Central memory CD4-positive, alpha-beta T cell (primary cell): ENCODE measurements around the gene TRIM67.

ENCODE experiments used
- DNase-seq: peaks from one replicate; pipeline ENCODE4 v3.0.0; 2022

TRIM67 gene

GRCh38 chr1:231159202-231159962 lies 2.5 kb upstream of the TRIM67 start:
- no peak for DNase-seq

- DNase-seq: no peak
Measured at GRCh38 chr1:231159963-231160761, 1.7 kb upstream of the TRIM67 start.

- no peak for DNase-seq
Measured at GRCh38 chr1:231160895-231161666, 777 bp upstream of the TRIM67 start.

- no peak for DNase-seq
Measured at GRCh38 chr1:231162297-231162969, 575 bp downstream of the TRIM67 start.

GRCh38 chr1:231162970-231163829 lies 1.3 kb downstream of the TRIM67 start:
- DNase-seq: no peak

- no peak for DNase-seq
Measured at GRCh38 chr1:231163830-231164427, 2.1 kb downstream of the TRIM67 start.

GRCh38 chr1:231165371-231165770 lies 3.5 kb downstream of the TRIM67 start:
- no peak for DNase-seq

- no peak for DNase-seq
Measured at GRCh38 chr1:231166398-231166797, 4.5 kb downstream of the TRIM67 start.

GRCh38 chr1:231170875-231171274 lies 9.0 kb downstream of the TRIM67 start:
- DNase-seq: no peak

GRCh38 chr1:231171623-231172197 lies 9.9 kb downstream of the TRIM67 start:
- no peak for DNase-seq

GRCh38 chr1:231172411-231172810 lies 10.6 kb downstream of the TRIM67 start:
- no peak for DNase-seq

- no peak for DNase-seq
Measured at GRCh38 chr1:231176421-231176820, 14.6 kb downstream of the TRIM67 start.

GRCh38 chr1:231177226-231177625 lies 15.4 kb downstream of the TRIM67 start:
- DNase-seq: no peak

GRCh38 chr1:231177936-231178335 lies 16.1 kb downstream of the TRIM67 start:
- no peak for DNase-seq

- no peak for DNase-seq
Measured at GRCh38 chr1:231178970-231179369, 17.1 kb downstream of the TRIM67 start.

- no peak for DNase-seq
Measured at GRCh38 chr1:231180034-231180433, 18.2 kb downstream of the TRIM67 start.

GRCh38 chr1:231181271-231181670 lies 19.4 kb downstream of the TRIM67 start:
- DNase-seq: no peak

- DNase-seq: no peak
Measured at GRCh38 chr1:231182317-231182716, 20.5 kb downstream of the TRIM67 start.

- DNase-seq: no peak
Measured at GRCh38 chr1:231183639-231184590, 22.1 kb downstream of the TRIM67 start.

GRCh38 chr1:231184891-231185290 lies 23.0 kb downstream of the TRIM67 start:
- no peak for DNase-seq
